Measurements from ENCODE around the gene ATP6V1A. TPM values are rescaled to one million over a fixed set of nuclear protein-coding genes. Genes with fewer than 3 reads are reported as not detected.

ATP6V1A gene
- total RNA-seq = 104 and 163 TPM in 2 replicates

- DNase-seq (ENCODE audit: low read depth in 2 of 2) = peak; percentile 95 to 97
Observed at GRCh38 chr3:113746548-113747282, at the start of gene ATP6V1A. TSS of gene ATP6V1A (plus strand) at chr3:113747035. CDS start at chr3:113778754, 31,719 bp downstream.

- DNase-seq (ENCODE audit: low read depth in 2 of 2) = peak in 1 of 2 donors; percentile 24
Observed at GRCh38 chr3:113697500-113698090, 49.2 kb upstream of the ATP6V1A start.

GRCh38 chr3:113698213-113698742 lies 48.6 kb upstream of the ATP6V1A start:
- no peak for DNase-seq (ENCODE audit: low read depth in 2 of 2)

- DNase-seq (ENCODE audit: low read depth in 2 of 2) = no peak
Observed at GRCh38 chr3:113698956-113699355, 47.9 kb upstream of the ATP6V1A start.

GRCh38 chr3:113707835-113708234 lies 39.0 kb upstream of the ATP6V1A start:
- no peak for DNase-seq (ENCODE audit: low read depth in 2 of 2)

- DNase-seq (ENCODE audit: low read depth in 2 of 2) = no peak
Observed at GRCh38 chr3:113712129-113712528, 34.7 kb upstream of the ATP6V1A start.

- no peak for DNase-seq (ENCODE audit: low read depth in 2 of 2)
Observed at GRCh38 chr3:113714702-113715101, 32.1 kb upstream of the ATP6V1A start.

- DNase-seq (ENCODE audit: low read depth in 2 of 2) = no peak
Observed at GRCh38 chr3:113717308-113717707, 29.5 kb upstream of the ATP6V1A start.

- no peak for DNase-seq (ENCODE audit: low read depth in 2 of 2)
Observed at GRCh38 chr3:113717818-113718217, 29.0 kb upstream of the ATP6V1A start.

- no peak for DNase-seq (ENCODE audit: low read depth in 2 of 2)
Observed at GRCh38 chr3:113719294-113719693, 27.5 kb upstream of the ATP6V1A start.

GRCh38 chr3:113719758-113720157 lies 27.1 kb upstream of the ATP6V1A start:
- DNase-seq (ENCODE audit: low read depth in 2 of 2) = no peak

GRCh38 chr3:113721636-113722035 lies 25.2 kb upstream of the ATP6V1A start:
- no peak for DNase-seq (ENCODE audit: low read depth in 2 of 2)

- no peak for DNase-seq (ENCODE audit: low read depth in 2 of 2)
Observed at GRCh38 chr3:113728661-113729060, 18.2 kb upstream of the ATP6V1A start.

- no peak for DNase-seq (ENCODE audit: low read depth in 2 of 2)
Observed at GRCh38 chr3:113730550-113730949, 16.3 kb upstream of the ATP6V1A start.

- DNase-seq (ENCODE audit: low read depth in 2 of 2) = no peak
Observed at GRCh38 chr3:113731694-113732093, 15.1 kb upstream of the ATP6V1A start.

GRCh38 chr3:113736548-113737089 lies 10.2 kb upstream of the ATP6V1A start:
- peak; percentile 75 to 78 for DNase-seq (ENCODE audit: low read depth in 2 of 2)

GRCh38 chr3:113741086-113741485 lies 5.7 kb upstream of the ATP6V1A start:
- no peak for DNase-seq (ENCODE audit: low read depth in 2 of 2)

GRCh38 chr3:113741620-113742019 lies 5.2 kb upstream of the ATP6V1A start:
- no peak for DNase-seq (ENCODE audit: low read depth in 2 of 2)

GRCh38 chr3:113743006-113743630 lies 3.7 kb upstream of the ATP6V1A start:
- DNase-seq (ENCODE audit: low read depth in 2 of 2) = peak in 1 of 2 donors; percentile 19

GRCh38 chr3:113744941-113745755 lies 1.7 kb upstream of the ATP6V1A start:
- peak; percentile 88 to 91 for DNase-seq (ENCODE audit: low read depth in 2 of 2)
